ENCODE results near the gene FUZ. TPM values are rescaled to one million over a fixed set of nuclear protein-coding genes. Genes with fewer than 3 reads are reported as not detected.

The FUZ gene
- total and polyA plus RNA-seq, 2 of the 8 experiments (the other 6 are each of a cell fraction or from before 2014, with no cell fraction given) = 28.4 to 33.9 TPM

- no peak for TF ChIP-seq CHD7 (IDR thresholded peaks at IDR 0.05; ENCODE audit: insufficient replicate concordance, low read length)
- no peak for TF ChIP-seq KDM4A (IDR thresholded peaks at IDR 0.05; ENCODE audit: low read depth, low read length, severe bottlenecking)
- TF ChIP-seq CHD1 (IDR thresholded peaks at IDR 0.05; ENCODE audit: low read depth, low read length) = no peak
Measured at GRCh38 chr19:49771674-49772139, 41.4 kb downstream of the FUZ start (continued).

All from H1 (cell line).